ENCODE data around the gene SLC10A7. TPM values are rescaled to one million over a fixed set of nuclear protein-coding genes. Genes with fewer than 3 reads are reported as not detected.

The SLC10A7 gene
- total and polyA plus RNA-seq, 2 experiments from 2014 or later, result 0.81 to 4.3 TPM

- TF ChIP-seq ZNF462 (CRISPR knock-in tag; IDR thresholded peaks at IDR 0.05), result no peak
- TF ChIP-seq JUNB (IDR thresholded peaks at IDR 0.05; ENCODE audit: unreplicated experiment), result no peak
These were observed 49.3 kb downstream of the SLC10A7 start (continued) for GRCh38 chr4:146472404-146472803.

- Mint-ChIP-seq H3K36me3 (ENCODE audit: low read depth) (no peaks in the 10 kb centered on the region), H3K27ac (no peak overlapping the region), H3K4me3 (no peak overlapping the region), H3K4me1 (peaks cover 21% of the 10 kb centered on the region; the same call in 2 of the 3 replicates), H3K9me3 (no peaks in the 10 kb centered on the region), H3K27me3 (ENCODE audit: insufficient read depth, low read depth, poor library complexity) (peaks cover 5% of the 10 kb centered on the region)
- Histone ChIP-seq H3K27me3 (ENCODE audit: insufficient read depth) (no peaks in the 10 kb centered on the region), H3K4me2 (no peak overlapping the region), H3K27ac (ENCODE audit: low read depth) (no peak overlapping the region), H3K4me1 (ENCODE audit: insufficient read depth) (peaks cover 14% of the 10 kb centered on the region), H4K20me1 (replicated peaks; ENCODE audit: insufficient read depth) (no peaks in the 10 kb centered on the region), H2AFZ (no peak overlapping the region), H3F3A (replicated peaks; ENCODE audit: low read depth) (no peaks in the 10 kb centered on the region), H3K36me3 (ENCODE audit: insufficient read depth) (no peaks in the 10 kb centered on the region), H3K9me2 (ENCODE audit: insufficient read depth) (no peaks in the 10 kb centered on the region), H3K4me3 (no peak overlapping the region), H3K79me2 (replicated peaks; ENCODE audit: insufficient read depth) (no peaks in the 10 kb centered on the region)
- ATAC-seq, result no peak
- no peak for DNase-seq (ENCODE audit: low spot score)
- TF ChIP-seq STAT1 (IDR thresholded peaks at IDR 0.05; ENCODE audit: unreplicated experiment) (no peak), POLR2AphosphoS5 (IDR thresholded peaks at IDR 0.05; ENCODE audit: low read depth) (no peak), CREB1 (CRISPR knock-in tag; IDR thresholded peaks at IDR 0.05; ENCODE audit: low read depth) (no peak), REST (IDR thresholded peaks at IDR 0.05; ENCODE audit: unreplicated experiment) (no peak), ZNF462 (CRISPR knock-in tag; IDR thresholded peaks at IDR 0.05) (no peak)
These were observed 51.1 kb downstream of the SLC10A7 start for GRCh38 chr4:146470604-146471003.

All from GM23338 (cell line).